GM19043 (cell line): ENCODE results near the gene RTP2.

Experiments used
- ATAC-seq: cut with Tn5 transposase; IDR thresholded peaks from one replicate; pipeline ENCODE4 v1.9.1; 2021; ENCODE audit warnings: low read depth; ENCODE audit not compliant: unreplicated experiment

RTP2 gene

DNA sequence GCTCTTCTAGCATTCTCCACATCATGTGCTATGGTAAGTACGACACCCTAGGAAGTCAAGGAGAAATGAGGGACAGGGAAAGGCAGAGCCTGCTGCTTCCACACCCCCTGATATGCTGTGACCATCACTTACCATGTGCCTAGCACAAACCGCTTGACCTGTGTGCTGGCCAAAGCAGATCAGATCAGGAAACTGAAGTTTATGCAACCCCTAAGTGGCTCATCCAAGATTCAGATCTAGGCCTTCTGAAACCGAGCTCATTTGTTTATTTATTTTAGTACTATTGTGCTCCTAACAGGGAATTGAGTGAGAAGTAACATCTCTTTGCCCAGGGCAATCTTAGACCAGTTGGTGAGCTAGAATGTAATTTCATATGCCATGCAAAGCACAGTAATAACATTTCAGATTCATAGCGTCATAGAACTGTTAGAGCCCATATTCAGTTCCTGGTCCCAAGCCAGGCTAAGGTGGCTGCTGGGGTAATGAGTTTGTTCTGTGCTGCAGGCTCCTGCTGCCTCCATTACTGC is at the start of gene RTP2:
Gene RTP2 (minus strand): TSS at position 51 of the 527 bp plus-strand sequence. CDS start 429 bp downstream, outside the sequence.
- ATAC-seq: no peak

DNA sequence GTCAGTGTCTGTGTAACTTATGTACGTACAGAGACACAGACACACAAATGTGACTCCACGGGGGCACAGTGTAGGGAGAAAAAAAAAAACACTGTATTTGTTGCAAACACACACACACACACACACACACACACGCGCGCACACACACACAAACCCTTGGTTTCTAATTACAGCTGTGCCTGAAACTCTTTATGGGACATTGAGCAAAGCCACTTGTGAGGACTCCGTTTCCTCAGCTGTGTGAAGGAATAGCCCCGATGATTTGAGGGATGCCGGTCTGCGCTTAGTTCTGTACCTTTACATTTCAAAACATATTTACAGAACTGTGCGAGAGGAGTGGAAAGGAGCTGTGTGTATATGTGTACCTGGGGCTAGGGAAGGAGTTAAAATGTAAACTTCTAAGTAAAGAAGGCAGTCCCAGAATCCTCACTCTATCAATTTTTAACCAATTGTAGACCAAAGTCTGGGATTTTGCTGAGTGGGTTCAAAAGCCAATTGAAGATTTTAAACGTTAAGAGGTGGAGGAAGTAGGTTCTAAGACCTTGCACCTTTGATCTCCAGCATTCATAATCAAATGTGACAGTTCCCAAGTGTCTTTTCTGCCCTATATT is 48.3 kb upstream of the RTP2 start:
- no peak for ATAC-seq

GRCh38 chr3:187750006-187750512 is 47.7 kb upstream of the RTP2 start:
- no peak for ATAC-seq

DNA sequence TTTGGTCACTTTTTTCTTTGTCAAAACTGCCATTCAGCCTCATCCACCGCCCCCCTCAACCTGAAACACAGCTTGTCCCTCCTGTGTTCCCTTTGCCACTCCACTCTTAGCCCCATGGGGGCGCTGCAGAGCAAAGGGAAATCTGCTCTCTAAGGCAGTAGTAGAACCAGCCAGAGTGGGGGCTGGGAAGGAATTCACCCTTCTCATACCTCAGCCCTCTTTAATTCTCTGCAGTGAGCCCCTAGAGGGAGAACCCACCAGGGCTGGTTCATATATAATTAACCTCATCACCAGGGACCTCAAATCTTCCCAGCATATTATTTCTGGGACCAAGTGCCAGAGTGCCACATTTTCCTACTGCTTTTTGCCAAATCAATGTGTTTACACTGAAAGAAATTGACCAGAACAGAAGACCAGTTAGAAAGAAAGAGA is 45.7 kb upstream of the RTP2 start:
- no peak for ATAC-seq

DNA sequence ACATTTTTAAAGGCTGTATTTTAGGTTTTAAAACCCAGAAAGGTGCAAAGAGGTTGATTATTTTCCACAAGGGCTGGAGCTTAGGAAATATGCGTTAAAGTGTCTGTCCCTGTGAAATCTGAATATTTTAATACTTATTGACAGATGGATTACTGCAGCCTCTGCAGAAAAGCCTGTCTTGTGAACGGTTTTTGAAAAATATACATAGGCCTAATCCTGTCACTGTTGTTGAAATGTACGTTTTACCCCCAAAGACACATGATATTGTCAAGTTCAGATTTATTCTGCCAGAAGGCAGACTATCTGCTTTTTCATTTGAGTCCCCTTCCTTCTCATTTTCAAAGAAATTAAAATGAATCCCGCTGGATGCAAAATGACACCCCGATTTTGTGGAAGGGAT is 45.1 kb upstream of the RTP2 start:
- no peak for ATAC-seq

- no peak for ATAC-seq
These were observed 44.3 kb upstream of the RTP2 start for GRCh38 chr3:187746442-187747281.

GRCh38 chr3:187746059-187746441 is 43.7 kb upstream of the RTP2 start:
- ATAC-seq: no peak

DNA sequence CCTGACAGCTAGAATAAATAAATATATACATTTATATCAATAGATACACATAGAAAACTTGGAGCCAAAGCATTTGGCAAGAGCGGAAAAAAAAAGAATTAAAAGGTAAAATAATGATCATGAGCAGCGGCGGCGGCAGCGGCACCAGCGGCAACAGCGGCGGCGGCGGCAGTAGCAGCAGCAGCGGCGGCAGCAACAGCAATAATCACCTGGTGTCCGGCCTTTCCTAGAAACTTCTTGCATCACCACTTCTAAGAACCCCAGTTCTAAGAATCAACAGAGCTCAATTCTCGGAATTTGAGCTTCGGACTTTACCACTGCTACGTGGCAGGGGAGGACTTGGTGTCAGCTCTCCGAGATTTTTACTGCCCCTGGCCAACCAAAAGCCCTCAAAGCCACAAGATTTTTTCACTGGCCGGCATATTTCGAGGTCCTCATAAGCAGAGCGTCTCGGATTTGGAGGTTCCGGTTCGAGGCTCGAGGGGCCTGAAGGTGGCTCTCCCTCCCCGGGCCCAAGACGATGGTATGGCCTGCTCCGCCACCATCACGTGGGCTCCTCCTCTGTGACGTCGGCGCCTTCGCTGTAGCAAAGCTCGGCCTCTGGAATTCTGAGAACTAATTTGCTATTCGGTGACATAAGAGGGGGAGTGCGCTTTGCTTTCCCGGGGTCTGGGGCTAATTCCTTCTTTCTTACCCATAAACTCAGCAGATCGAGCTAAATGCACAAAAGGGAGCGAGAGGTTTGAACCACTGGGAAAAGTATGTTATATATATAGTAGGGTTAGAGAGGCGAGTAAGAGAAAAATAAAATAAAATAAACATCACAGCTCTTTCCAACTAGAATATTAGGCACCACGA is 43.1 kb upstream of the RTP2 start, which contains the start of gene BCL6:
Gene BCL6 (minus strand): TSS at position 268 of the 858 bp plus-strand sequence. CDS start 11,775 bp downstream, outside the sequence.
- peak; percentile 57 for ATAC-seq

- no peak for ATAC-seq
These were observed 42.1 kb upstream of the RTP2 start for GRCh38 chr3:187744169-187745151.

- ATAC-seq: no peak
These were observed 41.1 kb upstream of the RTP2 start for GRCh38 chr3:187743195-187744141.

DNA sequence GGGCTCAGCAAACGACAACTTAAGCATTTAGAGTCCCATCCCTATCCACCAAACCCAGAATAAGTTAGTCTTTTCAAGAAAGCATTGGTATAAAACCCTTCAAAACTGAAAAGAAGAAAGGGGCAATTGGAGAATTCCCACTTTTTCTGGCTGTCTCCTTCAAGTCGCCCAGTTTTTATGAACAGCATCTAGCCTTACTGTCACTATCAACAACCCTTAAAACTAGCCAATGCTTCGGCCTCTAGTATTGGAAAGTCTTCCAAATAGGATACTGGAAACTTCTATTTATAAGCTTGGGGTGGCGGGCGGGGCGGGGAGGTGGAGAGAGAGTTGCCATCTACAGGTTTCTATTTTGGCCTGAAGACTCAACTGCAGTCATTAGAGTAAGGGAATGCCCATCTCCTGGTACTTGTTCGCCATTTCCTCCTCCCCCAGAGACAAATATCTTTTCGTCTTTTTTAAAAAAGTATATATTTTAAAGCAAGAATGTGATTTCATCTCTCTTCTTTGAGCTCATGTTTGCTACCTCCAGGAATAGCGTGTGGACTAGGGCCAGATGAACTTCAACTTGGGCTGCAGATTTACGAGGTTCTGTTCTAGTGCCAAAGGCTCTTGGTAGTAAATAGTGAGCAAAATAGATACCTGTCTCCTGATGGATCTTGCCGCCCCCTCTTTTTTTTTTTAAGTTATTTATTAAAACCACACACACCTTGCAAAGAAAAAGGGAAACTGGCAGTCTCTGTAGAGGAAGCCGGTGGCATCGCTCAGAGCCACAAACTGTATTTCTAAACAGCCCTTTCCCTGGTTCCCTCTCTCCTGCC is 40.2 kb upstream of the RTP2 start:
- ATAC-seq: no peak

DNA sequence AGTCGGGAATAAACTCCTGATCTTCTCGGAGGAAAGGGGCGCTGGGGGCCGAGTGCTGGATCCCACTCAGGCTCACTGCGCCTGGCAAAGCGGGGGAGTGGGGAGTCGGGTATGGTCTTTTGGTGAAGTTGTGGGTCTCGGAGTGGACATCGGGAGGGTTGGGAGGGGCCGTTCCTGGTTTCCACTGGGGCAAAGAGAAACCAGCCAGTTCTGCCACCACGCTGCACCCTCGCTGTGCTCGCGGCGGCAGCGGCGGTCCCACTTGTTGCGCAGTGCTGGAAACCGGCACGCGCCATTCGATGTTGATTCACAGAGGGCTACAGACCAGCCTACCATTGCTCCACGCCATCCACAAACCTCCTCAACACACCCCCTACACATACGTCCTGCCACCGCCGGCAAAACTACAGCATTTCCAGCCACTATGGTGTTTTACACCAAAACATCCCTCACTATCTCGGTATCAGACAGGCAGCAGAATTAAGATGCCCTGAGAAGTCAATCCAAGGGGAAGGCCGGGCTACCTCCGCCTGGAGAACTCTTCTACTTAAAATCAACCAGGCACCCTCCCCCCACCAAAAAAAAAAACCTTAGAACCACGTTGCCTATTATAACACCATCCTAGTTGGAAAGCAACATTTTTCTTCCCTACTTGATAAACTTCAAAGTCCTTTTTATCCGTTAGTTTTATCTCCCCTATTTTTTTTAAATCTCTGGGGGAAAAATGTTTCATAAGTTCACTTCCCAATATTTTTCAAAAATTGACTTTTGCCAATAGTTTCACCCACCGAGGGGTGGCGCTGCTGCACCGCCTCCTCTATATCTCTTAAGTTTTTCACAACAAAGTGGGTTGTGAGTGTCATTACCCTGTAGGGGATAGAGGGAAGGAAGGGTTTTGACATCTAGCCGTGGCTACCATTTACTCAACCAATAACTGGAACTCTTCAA is 39.3 kb upstream of the RTP2 start:
- no peak for ATAC-seq

DNA sequence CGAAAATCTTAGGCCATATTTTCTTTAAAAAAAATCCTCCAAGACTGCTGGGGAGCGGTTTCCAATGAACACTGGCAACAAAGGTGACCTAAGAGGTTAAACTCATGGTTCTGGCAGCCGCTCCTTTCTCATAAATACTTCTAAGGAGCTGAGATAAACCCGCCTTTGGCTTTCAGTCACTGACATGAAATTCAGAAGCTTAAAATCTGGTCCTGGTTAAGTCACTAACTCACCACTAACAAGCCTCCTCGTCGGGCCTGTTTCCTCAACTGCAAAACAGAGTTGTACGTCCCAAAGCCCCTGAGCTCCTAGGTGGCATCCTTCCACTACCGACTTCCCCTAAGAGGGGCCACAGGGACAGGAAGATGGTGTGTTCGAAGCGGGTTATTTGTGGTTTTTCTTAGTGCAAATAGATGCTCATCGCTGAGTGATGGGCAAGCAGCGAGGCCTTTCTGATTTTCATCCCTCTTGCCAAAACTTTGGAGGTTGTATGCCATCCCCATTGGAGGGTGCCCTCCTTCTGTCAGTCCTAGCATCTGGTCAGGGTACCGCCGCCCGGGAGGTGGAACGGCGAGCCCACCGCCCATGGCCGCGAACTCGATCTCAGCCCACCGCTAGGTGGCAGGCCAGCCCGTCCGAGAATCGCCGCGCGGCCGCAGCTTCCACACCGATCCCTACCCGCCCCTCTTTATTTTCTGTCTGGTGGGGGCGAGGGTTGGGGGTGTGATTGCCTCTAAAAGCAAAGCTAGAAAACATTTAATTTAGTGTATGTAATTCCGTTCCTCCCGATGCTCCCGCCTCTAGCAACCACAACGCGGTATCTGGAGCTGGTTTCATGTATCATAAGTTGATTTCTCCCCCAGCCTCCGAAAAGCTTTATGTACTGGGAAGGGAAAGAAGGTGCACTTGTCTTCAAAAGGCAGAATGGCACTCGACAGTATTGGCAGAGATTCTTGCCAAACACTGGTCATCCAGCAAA is 38.4 kb upstream of the RTP2 start:
- ATAC-seq: no peak

DNA sequence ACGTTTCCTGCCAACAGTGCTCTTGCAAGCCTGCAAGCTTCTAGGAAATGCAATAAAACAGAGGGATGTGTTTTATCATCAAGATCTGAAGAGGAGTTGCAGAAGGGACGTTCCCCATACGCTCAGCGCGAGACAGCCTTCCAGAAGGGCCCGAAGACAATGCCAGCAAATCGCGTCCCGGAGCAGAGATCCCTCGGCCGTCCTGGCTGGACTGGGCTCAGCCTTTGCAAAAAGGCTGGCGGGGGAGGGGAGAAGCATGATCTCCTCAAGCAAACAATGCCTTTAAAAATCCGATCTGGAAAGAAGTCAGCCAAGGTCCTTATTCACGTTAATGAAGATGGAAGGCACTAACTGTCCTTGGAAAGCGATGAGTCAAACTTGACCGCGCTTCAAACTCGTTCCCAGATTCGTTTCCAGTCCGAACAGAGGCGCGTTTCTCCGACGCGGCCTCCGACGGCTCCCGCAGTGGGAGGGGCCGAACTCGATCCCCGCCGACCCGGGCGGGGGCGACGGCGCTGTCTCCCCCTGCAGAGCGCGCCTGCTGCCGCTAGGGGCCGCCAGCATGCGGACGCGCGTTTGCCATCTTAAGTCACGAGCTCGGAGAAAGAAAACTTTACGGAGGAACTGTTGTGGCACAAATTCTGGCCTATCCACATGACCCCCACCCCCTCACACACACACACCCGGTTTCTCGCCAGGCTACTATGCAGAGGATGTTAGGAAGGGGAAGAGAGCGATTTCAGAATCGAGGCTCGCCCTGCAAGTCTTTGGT is 37.4 kb upstream of the RTP2 start:
- ATAC-seq: peak; percentile 54
